Activated CD8-positive, alpha-beta memory T cell treated with anti-CD3 and anti-CD28 coated beads, Interleukin-2, amount 50 U/mL, for 24 hours (primary cell): ENCODE data around the gene VWA2.

Source experiments
- DNase-seq: peaks from one replicate; pipeline ENCODE4 v3.0.0-alpha.2; 2020; ENCODE audit errors: extremely low read depth

VWA2 gene

GRCh38 chr10:114246679-114247305 is 7.7 kb downstream of the VWA2 start:
- DNase-seq, result no peak

DNA sequence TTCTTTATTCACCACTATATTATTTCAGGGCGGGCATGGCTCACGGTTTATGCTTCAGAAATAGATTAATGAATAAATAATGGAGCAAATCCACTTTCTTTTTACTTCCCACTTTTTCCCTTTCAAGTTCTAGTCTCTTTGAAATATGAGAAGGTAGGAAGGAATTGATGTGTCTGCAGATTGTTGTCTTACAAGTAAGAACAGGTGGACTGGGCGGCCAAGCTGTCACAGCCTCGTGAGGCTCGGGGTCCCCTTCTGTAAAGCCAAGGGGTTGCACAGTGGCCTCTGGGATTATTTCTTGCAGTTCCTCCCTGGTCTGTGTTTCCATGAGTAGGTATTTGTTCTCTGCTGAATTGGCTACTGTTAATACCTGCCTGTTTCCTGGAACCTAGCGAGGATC is 11.2 kb downstream of the VWA2 start:
- no peak for DNase-seq

GRCh38 chr10:114250716-114251115 is 11.7 kb downstream of the VWA2 start:
- DNase-seq, result no peak

DNA sequence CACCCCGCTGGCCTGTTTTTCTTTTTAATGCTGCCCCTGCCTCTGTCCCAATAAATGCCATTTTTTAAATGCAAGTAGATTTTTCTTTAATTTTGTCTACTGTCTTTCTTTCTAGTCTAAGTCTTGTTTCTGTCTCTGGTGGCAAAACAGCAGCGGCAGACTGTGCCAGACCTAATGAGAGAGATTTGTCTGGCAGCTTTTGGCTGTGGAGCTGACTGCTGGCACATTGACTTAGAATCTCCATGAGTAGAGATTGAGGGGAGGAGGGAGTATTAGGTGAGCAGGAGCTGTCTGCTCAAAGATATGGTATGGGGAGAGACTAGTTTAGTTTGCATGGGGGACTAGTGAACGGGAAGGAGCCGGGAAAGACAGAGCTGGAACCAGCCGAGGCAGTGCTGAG is 13.0 kb downstream of the VWA2 start:
- no peak for DNase-seq

DNA sequence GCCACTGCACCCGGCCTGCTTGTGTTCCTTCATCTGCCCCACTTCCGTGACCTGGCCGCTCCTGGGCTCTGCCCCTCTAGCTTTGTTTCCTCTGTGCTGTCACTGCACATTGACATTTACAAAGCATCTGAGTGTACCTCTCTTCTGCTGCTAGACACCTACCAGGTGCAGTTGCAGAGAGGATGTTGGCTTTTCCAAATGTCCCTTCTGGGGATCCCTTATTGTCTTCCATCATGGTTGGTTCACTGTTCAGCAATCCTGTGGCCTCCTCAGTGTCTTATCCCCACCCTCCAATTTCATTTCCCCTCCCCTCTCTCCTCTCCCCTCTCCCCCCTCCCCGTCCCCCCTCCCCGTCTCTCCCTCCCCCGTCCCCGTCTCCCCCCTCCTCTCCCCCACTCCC is 13.8 kb downstream of the VWA2 start:
- no peak for DNase-seq

- DNase-seq, result no peak
Measured at GRCh38 chr10:114255227-114255626, 16.2 kb downstream of the VWA2 start.

DNA sequence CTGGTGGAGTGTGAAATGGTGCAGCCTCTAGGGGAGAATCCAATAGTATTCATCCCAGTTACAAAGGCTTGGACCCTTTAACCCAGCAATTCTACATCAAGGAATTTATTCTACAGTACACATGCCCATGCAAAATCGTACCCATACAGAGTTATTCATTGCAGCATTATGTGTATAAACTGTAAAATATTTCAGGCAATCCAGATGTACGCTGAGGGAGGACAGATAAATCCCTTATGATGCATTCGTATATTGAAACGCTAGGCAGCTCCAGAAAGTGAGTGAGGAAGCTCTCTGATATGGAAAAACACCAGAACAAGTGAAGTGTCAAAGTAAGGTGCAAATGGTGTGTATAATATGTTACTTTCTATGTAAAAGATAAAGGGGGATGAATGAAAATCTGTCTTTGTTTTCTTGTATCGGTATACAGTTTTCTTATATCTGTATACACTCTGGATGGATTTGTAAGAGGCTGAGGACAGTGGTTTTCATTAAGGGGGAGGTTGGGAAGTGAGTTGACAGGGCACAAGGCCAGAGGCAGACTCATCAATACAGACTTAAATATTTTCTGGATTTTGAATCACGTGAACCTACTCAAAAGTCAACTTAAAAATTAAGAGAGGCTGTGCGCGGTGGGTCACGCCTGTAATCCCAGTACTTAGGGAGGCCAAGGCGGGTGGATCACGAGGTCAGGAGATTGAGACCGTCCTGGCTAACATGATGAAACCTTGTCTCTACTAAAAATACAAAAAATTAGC is 17.1 kb downstream of the VWA2 start:
- no peak for DNase-seq

DNA sequence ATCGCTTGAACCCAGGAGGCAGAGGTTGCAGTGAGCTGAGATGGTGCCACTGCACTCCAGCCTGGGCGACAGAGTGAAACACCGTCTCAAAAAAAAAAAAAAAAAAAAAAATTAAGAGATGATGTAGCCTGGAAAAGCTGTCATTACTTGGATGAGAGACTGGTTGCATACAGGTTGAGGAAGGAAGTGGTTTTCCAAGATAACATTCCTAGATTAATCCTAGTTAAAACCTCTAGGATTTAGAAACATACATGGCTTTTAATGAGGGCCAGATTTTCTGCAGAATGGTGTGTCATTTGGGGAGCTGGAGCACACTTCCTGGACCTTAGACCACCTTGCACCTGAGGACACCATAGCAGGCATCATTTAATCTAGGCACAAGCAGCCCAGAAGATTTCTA is 17.8 kb downstream of the VWA2 start:
- no peak for DNase-seq

DNA sequence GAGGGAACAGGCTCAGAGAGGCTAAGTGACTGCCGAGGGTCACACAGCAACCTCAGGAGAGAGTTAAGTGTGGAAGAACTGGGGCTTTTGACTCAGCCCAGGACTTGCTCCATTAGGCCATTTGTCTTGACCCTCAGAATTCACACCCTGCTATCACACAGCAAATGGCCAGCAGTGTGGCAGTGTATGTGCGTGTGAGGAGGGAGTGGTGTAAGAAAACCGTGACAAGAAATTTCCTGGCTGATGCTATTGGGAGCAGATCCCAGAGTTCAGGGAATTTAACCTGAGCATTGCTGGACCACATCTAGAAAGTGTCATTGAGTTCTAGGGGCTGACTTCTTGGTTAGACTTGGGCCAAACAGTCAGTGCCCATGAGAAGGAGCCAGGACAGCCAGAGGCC is 18.4 kb downstream of the VWA2 start:
- no peak for DNase-seq

DNA sequence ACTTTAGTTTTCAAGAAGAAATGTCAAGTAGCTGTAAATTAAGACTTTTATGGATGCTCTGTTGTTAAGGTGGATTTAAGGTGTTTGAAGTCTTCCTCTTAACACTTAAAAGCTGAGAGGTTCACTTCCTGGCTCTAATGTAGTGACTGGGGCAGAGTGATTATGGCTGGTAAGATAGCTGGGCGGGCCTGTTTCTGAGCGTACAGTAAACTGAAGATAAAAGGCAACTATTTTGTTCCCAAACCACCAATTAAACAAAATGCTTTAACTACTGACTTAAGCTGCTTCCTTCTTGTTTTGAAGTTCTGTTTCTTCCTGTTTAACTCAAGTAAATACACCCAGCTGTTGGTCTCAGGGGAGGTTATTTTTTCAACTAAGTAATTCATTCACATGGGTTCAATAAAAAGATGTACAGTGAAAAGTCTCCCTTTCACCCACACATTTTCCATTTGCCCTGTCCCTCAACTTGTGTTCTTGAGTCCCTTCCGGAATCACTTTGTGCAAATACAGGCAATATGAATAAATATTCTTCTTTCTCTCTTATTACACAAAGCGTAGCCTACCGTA is 19.3 kb downstream of the VWA2 start:
- no peak for DNase-seq

- DNase-seq, result no peak
Measured at GRCh38 chr10:114259824-114260223, 20.8 kb downstream of the VWA2 start.

DNA sequence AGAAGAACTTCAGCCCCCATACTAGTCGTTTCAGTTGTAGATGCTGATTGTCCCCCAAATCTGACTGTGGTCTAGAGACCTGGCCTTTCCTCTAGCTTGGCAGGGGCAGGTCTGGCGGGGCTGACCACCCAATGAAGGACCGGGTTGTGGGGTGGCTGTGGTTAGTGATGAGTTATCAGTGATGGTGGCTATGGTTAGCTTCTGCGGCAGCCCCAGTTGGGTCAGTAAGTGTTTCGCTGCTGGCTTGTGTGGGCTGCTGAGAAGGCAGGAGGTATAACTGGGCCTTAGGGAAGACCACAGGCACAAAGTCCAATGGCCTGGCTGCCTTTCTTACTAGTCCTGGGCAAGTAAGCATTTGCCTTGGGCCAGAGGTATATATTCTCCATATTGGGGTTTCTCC is 21.3 kb downstream of the VWA2 start:
- no peak for DNase-seq

DNA sequence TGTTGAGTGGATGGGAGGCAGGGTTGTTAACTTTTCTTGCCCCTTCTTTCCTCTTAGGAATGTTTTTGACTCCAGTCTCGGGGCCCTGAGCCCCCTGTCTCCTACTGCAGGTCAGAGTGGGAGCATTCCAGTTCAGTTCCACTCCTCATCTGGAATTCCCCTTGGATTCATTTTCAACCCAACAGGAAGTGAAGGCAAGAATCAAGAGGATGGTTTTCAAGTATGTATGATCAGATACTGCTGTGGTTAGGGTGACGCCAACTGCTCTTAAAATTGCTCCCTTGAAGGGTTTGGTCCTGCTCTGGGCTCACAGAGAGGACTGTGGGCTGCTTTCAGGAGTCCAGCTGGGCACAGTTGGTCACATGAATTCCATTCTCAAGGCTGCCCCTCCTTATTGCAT is 22.0 kb downstream of the VWA2 start:
- DNase-seq, result no peak

DNA sequence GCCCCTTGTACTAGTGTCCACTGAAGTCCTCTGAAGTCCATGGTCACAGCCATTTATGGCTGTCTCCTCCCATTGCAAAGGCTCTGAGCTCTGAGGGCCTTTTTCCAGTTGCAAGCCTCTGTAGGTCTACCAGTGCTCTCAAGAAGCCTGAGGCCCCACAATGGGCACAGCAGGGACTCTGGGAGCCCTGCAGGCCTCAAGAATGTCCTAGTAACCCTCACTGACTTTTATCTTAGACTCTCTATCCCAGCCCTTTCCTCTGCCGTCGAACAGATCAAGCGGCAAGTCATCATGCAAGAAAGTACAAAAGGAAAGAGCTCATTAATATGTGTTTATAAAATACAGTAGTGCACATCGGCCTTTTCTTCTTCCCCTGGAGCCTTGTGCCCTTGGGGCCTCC is 23.4 kb downstream of the VWA2 start:
- DNase-seq, result no peak

DNA sequence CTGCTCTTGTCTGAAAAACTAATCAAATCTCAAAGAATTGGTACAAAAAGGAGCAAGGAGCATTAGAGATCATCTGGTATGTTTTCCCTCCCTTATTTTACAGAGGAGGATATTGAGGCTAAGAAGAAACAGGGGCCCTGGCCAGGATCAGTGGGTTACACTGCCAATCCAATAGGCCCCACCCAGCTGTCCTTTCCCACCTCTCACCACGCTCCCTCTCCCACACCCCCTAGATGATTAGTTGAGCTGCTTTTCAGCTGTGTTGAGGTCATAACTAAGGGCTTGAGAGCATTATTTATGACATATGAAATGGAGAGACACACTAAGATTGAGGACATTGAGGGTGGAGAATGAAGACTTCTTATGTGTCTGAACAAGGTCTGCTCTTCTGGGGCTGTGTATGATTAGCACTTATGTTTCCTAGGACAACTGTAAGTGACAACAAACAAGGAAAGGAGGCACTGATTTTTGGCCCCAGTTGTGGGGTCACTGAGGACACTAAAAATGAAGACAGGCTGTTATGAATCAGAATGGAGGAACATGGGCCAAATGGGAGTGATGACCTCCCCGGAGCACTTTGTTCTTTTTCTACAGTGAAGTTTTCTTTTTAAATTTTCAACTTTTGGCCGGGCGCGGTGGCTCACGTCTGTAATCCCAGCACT is 26.5 kb downstream of the VWA2 start:
- DNase-seq, result no peak

GRCh38 chr10:114266521-114266920 is 27.5 kb downstream of the VWA2 start:
- no peak for DNase-seq

DNA sequence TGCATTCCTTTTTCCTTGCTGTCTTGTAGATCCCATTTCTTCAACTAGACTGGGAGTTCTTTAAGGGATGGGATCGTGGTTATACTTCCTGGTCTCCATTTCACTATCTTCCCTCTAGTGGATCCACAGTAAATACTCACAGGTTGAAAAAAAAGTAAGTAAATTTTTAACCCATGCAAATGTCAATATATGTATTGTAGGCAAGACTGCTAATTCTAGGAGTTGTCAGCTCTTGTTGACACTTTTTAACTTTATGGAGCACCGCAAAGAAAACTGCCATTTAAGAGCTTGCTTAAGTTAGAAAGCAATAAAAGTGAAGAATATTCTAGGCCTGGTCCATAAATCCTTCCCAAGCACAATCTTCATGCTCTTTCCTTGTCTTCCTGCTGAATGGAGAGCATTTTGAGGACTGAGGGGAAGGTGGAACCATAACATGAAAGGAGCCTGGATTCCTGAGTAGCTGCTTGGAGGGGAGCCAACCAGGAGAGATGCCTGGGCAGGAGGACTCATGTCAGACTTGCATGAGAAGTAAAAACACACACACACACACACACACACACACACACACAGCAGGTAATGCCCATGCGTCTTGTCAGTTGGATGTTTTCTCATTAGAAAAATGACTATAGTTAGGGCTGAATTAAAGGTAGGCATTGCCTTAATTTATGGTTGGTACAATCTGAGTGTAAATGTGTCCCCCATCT is 32.2 kb downstream of the VWA2 start:
- DNase-seq, result no peak

GRCh38 chr10:114271779-114272167 is 32.7 kb downstream of the VWA2 start:
- no peak for DNase-seq

DNA sequence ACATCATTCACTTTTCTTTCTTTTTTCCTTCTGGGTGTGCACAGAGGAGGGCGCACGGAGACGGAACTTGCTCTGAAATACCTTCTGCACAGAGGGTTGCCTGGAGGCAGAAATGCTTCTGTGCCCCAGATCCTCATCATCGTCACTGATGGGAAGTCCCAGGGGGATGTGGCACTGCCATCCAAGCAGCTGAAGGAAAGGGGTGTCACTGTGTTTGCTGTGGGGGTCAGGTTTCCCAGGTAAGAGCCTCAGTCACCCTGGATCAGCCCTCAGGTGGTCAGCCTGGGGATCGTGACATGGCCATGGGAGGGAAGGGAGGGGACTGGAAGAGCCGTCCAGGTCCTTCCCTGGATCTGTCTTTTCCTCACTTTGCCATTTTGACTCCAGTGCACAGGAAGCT is 33.6 kb downstream of the VWA2 start:
- no peak for DNase-seq

DNA sequence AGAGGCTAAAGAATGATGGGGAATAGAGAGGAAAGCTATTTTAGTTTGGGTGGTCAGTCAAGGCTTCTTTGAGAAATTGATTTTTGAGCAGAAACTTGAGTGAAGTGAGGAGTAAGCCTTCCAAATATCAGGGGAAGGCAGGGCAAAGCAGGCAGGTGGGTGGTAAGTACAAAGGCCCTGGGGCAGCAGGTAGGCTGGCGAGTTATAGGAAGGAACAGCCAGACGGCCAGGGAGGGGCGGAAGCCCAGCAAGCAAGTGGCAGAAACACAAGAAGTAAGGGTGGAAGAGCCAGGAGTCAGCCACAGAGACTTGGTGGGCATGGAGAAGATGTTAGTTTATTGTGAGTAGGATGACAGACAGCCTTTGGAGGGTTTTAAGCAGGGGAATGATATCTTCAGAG is 34.9 kb downstream of the VWA2 start:
- DNase-seq, result no peak

GRCh38 chr10:114274616-114275453 is 35.8 kb downstream of the VWA2 start:
- DNase-seq, result no peak
